ENCODE measurements around the gene TERC.

The TERC gene

DNA sequence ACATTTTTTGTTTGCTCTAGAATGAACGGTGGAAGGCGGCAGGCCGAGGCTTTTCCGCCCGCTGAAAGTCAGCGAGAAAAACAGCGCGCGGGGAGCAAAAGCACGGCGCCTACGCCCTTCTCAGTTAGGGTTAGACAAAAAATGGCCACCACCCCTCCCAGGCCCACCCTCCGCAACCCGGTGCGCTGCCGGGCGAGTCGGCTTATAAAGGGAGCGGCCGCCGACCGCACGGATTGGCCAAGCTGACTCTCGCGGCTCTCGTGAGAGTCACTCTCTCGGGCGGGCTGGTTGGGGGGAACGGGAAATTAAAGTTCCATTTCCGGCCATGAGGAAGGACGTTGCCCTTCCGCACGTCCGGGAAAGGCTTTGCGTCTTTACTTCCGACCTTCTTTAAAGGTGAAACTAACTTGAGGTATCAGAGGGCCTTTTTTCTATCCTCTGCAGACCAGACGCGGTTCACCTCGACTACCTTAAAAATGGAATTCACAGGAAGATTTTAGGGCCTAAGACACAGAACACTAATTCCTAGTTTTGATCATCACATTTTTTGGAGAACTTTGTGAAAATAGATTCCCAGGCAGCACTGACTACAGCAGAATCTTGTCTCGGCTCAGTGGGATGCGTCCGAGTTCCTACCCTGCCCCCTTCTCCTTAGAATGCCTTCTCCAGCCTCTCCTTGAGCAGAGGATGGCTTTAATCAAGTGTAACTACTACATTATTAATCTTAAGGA lies at the start of gene TERC:
TERC (minus strand) TSS at position 179 of the 731 bp plus-strand sequence.
- TF ChIP-seq, protein P1, sequence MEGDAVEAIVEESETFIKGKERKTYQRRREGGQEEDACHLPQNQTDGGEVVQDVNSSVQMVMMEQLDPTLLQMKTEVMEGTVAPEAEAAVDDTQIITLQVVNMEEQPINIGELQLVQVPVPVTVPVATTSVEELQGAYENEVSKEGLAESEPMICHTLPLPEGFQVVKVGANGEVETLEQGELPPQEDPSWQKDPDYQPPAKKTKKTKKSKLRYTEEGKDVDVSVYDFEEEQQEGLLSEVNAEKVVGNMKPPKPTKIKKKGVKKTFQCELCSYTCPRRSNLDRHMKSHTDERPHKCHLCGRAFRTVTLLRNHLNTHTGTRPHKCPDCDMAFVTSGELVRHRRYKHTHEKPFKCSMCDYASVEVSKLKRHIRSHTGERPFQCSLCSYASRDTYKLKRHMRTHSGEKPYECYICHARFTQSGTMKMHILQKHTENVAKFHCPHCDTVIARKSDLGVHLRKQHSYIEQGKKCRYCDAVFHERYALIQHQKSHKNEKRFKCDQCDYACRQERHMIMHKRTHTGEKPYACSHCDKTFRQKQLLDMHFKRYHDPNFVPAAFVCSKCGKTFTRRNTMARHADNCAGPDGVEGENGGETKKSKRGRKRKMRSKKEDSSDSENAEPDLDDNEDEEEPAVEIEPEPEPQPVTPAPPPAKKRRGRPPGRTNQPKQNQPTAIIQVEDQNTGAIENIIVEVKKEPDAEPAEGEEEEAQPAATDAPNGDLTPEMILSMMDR (IDR thresholded peaks at IDR 0.05; ENCODE audit: low read depth, low read length) = no peak
- peak; percentile 91 to 94 for DNase-seq (ENCODE audit: low read depth in 2 of 2)
- H3K4me3 ChIP-seq (replicated peaks in 1 of 2; ENCODE audit: low read depth in 2 of 2, low read length in 2 of 2) = peak within 1 kb of the TSS; percentile 68 to 75

DNA sequence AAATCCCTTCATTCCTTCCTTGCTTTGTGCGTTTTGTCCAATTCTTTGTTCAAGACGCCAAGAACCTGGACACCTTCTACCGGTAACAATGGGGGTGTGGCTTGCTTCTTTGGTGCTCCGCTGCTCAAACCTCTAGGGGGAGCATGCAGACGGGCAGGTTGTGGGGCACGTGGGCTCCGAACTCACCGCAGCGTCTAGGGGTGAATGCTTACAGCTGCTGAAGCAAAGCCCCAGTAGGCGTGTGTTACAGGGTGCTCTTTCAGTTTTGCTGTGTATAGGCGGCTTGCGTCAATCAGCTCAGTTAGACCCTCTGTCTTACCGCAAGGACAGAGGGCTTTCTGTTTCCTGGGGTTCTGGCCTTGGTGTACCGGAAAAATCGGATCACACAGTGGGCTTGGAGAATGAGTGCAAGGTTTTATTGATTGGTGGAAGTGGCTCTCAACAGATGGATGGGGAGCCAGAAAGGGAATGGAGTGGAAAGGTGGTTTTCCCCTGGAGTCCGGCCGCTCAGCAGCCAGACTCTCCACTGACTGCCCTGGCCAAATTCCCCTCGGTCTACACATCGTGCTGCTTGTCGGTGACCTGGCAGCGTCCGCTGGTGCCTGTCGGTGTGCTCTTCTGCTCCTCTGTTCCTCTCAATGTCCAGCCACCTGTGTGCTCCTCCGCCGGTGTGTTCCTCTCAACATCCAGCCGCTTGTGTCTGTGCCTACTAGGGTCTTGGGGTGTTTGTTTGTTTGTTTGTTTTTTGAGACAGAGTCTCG lies 49.1 kb upstream of the TERC start:
- H3K4me3 ChIP-seq (replicated peaks in 1 of 2; ENCODE audit: low read depth in 2 of 2, low read length in 2 of 2) = peak overlapping the region in 1 of 2 donors; percentile 55
- DNase-seq (ENCODE audit: low read depth in 2 of 2) = peak; percentile 15 to 45
- TF ChIP-seq, protein P1 (IDR thresholded peaks at IDR 0.05; ENCODE audit: low read depth, low read length) = peak; percentile 59

DNA sequence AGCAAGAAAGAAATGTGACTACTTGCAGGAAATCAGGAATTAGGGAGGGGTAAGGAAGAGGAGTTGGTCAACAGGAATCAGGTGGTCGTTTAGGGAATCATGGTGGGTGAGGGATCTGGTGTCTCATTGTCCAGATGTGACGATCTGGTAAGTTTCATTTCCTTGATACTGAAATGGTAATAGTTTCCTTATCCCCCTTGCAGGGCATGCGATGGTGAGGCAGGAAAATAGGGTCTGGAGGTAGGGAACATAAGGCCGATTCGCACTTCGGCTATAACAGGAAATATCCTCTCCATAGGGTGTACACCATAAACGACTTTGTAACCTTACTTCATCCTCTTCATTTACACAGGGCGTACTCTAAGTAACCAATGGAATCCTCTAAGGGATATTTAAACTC lies 48.4 kb upstream of the TERC start:
- TF ChIP-seq, protein P1 (IDR thresholded peaks at IDR 0.05; ENCODE audit: low read depth, low read length) = no peak
- no peak for DNase-seq (ENCODE audit: low read depth in 2 of 2)
- peak overlapping the region in 1 of 2 donors; percentile 55 for H3K4me3 ChIP-seq (replicated peaks in 1 of 2; ENCODE audit: low read depth in 2 of 2, low read length in 2 of 2)

DNA sequence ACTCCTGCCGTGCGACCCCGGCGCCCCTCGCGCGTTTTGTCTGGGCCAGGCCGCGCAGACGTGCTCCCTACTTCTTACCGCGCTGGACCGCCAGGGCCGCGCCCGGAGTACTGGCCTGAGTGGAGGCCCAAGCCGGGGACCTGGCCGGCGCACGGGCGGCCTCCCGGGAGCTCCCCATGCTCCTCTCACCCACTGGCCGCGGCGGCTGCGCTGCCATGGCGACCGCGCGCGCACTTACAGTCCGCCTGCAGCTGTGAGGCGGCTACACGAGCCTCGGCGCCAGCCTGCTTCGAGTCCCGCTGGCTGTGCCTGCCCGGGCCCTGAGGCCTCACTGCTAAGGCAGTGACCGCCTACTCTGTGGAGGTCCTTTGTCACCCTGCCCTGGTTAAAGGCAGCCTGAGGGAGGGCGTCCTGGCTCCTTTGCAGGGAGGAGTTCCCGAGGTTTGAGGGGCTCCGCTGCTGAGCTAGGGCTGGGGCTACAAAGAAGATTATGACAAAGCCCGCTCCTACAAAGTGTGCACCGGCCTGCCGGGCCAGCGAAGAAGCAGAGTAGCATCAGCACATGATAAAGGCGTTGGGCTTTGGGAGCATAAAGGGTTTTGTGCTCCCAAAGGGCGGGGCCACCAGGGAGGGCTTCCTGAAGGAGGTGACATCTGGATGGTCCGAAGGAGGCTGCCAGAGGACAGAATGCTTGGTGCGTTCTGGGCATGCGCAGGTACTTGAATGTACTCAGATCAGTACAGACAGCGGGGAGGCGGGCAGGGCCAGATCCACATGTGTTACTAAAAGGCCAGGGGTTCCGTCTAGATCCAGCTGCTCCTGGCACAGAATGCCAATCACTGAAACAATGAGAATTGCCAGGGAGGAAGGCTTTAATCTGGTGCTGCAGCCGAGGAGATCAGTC lies 47.7 kb upstream of the TERC start, which contains the start of the genes LRRC34 and LRRIQ4:
LRRC34 (minus strand) TSS at position 573 of the 904 bp plus-strand sequence; CDS start at position 217, 356 bp downstream.
LRRIQ4 (plus strand) TSS at position 539 of the 904 bp plus-strand sequence. CDS start 9,052 bp downstream, outside the sequence.
- peak; percentile 84 to 91 for DNase-seq (ENCODE audit: low read depth in 2 of 2)
- H3K4me3 ChIP-seq (replicated peaks in 1 of 2; ENCODE audit: low read depth in 2 of 2, low read length in 2 of 2) = peak within 1 kb of the TSS; percentile 36 to 55
- TF ChIP-seq, protein P1 (IDR thresholded peaks at IDR 0.05; ENCODE audit: low read depth, low read length) = no peak

DNA sequence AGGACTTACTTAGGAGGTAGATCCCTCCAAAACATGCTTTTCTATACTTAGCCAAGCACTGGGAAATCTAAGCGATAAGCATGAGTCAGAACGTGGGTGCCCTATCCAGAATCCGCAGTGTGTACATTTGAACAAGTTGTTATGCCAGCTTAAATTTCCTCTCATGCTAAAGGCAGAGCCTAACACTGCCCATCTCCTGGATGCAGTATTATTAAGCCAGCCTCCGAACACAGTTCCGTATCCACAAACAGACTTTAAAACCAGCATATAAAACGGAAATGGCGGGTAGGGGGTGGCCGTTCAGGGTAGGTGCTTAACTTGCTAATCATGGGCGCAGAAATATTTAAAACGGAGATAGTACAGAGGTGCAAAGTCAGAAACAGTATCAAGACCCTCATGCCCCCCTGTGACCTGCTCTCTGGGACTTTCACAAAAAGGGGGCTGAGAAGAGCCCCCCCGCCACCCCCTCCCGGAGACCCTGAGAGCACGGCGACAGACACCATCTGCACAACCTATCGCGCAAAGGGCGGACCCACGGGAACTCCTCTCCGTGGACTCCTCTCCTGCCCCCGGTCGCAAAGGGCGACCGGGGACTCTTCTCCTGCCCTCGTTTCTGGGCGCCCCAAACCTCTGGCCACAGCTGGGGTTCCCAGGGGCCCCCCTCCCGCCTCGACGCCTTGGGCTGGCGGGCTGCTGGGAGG lies 46.9 kb upstream of the TERC start:
- TF ChIP-seq, protein P1 (IDR thresholded peaks at IDR 0.05; ENCODE audit: low read depth, low read length) = no peak
- DNase-seq (ENCODE audit: low read depth in 2 of 2) = peak; percentile 68 to 78
- H3K4me3 ChIP-seq (replicated peaks in 1 of 2; ENCODE audit: low read depth in 2 of 2, low read length in 2 of 2) = peak overlapping the region; percentile 36 to 55
